Measurements from ENCODE around the gene ME3. TPM values are rescaled to one million over a fixed set of nuclear protein-coding genes. Genes with fewer than 3 reads are reported as not detected.

Gene ME3
- total RNA-seq, 4 donors from 2014 or later: 30.8 to 54.6 (median 36.7) TPM

DNA sequence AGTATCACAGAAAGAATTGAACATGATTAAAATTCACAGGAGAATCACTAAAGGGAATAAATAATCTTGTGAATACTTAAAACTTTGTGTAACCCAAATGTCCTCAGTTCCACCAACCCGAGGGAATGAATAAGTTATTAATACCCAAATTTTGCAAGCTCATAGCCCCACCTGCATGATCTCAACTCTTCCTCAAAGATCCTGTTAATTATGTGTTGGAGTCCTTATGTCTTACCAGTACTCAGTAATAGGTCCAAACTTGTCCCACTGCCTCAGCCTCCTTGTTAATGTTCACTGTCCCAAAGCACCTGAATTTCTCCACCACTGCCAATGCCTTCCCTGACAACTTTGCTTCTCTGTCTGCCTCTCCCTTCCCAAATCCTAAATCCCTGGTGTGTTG is 46.1 kb upstream of the ME3 start:
- H3K4me1 ChIP-seq: no peaks in the 10 kb centered on the region
- H3K27ac ChIP-seq: no peak overlapping the region
- H3K27me3 ChIP-seq: no peaks in the 10 kb centered on the region
- H3K4me3 ChIP-seq: no peak overlapping the region
- TF ChIP-seq EP300 (IDR thresholded peaks at IDR 0.05) (no peak), POLR2A (IDR thresholded peaks at IDR 0.05) (no peak)
- TF ChIP-seq, protein P1, sequence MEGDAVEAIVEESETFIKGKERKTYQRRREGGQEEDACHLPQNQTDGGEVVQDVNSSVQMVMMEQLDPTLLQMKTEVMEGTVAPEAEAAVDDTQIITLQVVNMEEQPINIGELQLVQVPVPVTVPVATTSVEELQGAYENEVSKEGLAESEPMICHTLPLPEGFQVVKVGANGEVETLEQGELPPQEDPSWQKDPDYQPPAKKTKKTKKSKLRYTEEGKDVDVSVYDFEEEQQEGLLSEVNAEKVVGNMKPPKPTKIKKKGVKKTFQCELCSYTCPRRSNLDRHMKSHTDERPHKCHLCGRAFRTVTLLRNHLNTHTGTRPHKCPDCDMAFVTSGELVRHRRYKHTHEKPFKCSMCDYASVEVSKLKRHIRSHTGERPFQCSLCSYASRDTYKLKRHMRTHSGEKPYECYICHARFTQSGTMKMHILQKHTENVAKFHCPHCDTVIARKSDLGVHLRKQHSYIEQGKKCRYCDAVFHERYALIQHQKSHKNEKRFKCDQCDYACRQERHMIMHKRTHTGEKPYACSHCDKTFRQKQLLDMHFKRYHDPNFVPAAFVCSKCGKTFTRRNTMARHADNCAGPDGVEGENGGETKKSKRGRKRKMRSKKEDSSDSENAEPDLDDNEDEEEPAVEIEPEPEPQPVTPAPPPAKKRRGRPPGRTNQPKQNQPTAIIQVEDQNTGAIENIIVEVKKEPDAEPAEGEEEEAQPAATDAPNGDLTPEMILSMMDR (IDR thresholded peaks at IDR 0.05): no peak
- DNase-seq (ENCODE audit: low spot score in 2 of 2): no peak
- H3K36me3 ChIP-seq: no peaks in the 10 kb centered on the region
- peaks cover 0 to 22% (median 7%) of the 10 kb centered on the region in 4 donors for H3K9me3 ChIP-seq
- 60 to 72% methylated on average over 1 of the region's 1 CpG for WGBS, 2 donors

DNA sequence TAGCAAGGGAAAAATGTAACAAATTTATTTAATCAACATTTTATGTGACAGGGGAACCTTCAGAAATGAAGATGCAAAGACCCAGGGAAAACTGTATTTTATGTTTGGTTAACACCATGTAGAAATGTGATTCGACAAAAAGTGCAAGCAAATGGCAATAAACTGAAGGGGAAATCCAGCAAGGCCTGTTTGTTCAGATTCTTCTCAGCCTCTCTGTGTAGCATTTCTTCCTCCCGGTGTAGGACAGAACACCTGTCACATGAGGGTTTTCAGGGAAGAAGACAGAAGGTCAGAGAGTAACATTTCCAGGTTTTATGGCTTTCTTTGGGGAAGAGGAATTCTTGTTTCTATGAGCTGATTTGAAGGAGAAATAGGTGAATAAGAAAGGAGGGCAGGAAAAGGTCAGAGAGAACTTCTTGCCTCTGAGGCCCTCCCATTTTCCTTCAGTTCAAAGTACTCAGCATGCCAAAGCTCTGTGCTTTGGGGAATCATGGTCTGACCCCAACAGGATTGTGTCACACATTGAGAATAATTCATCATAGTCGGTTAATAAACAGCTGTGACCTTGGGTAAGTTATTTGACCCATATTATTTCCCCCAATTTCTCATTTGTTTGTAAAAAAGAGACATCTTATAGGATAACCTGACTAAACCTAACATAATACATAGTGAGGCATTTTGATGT is 45.5 kb upstream of the ME3 start:
- Histone ChIP-seq H3K36me3 (no peaks in the 10 kb centered on the region), H3K4me3 (no peak overlapping the region), H3K9me3 (peaks cover 0 to 17% (median 5%) of the 10 kb centered on the region in 4 donors), H3K27ac (no peak overlapping the region), H3K27me3 (no peaks in the 10 kb centered on the region), H3K4me1 (no peaks in the 10 kb centered on the region)
- DNase-seq (ENCODE audit: low spot score in 2 of 2): no peak
- 51 to 57% methylated on average over 3 of the region's 3 CpGs for WGBS, 2 donors
- TF ChIP-seq, protein P1 (IDR thresholded peaks at IDR 0.05): no peak
- TF ChIP-seq POLR2A (IDR thresholded peaks at IDR 0.05) (no peak), EP300 (IDR thresholded peaks at IDR 0.05) (no peak)

DNA sequence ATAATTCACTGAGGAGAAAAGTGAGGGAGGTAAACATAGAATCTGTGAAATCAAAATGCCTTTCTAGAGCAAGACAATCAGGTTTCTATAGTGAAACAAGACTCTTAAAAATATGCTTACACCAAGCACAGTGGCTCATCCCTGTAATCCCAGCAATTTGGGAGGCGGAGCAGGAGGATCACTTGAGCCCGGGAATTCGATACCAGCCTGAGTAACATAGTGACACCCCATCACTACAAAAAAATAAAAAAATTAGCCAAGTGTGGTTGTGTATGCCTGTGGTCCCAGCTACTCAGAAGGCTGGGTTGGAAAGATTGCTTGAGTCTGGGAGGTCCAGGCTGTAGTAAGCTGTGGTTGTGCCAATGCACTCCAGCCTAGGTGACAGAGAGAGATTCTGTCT is 43.2 kb upstream of the ME3 start:
- Histone ChIP-seq H3K27me3 (no peaks in the 10 kb centered on the region), H3K9me3 (no peaks in the 10 kb centered on the region), H3K4me3 (no peak overlapping the region), H3K27ac (no peak overlapping the region), H3K4me1 (no peaks in the 10 kb centered on the region), H3K36me3 (no peaks in the 10 kb centered on the region)
- 89 to 92% methylated on average over 3 of the region's 3 CpGs for WGBS, 2 donors
- TF ChIP-seq, protein P1 (IDR thresholded peaks at IDR 0.05): no peak
- TF ChIP-seq EP300 (IDR thresholded peaks at IDR 0.05) (no peak), POLR2A (IDR thresholded peaks at IDR 0.05) (no peak)
- DNase-seq (ENCODE audit: low spot score in 2 of 2): no peak

DNA sequence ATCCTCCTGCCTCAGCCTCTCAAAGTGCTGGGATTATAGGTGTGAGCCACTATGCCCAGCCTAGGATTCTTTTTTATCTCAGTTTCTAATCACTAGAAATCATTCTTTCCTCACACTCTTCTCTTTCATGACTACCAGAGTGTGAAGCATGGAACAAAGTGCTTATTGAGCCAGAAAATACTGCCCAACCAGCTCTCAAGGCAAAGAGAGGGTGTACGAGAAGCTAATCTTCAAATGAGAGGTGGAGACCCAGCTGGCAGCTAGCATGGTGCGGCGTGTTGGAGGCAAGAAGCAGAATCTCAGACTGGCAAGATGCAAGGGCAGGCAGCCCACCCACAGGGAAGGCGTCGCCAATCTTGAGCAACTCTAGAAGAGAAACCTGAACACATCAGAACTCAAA is 41.1 kb upstream of the ME3 start:
- 87 to 94% methylated on average over 5 of the region's 5 CpGs for WGBS, 2 donors
- no peak overlapping the region for H3K27ac ChIP-seq

DNA sequence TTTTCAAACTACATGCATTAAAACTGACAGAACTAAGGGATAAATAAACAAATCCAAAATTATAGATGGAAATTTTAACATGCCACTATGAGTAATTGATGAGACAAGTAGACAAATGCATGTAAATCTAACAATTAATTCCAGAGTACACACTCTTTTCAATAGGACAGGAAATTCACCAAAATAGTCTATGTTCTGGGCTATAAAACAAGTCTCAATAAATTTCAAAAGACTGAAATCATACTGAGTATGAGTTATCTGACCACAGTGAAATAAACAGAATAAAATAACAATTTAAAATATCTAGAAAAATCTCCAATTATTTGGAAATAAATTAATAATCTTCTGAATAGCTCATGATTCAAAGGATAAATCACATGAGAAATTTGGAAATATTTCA is 38.5 kb upstream of the ME3 start:
- DNase-seq (ENCODE audit: low spot score in 2 of 2): no peak
- Histone ChIP-seq H3K4me3 (no peak overlapping the region), H3K27ac (no peak overlapping the region), H3K4me1 (no peaks in the 10 kb centered on the region), H3K27me3 (no peaks in the 10 kb centered on the region), H3K9me3 (no peaks in the 10 kb centered on the region), H3K36me3 (no peaks in the 10 kb centered on the region)
- TF ChIP-seq EP300 (IDR thresholded peaks at IDR 0.05): no peak
- TF ChIP-seq POLR2A (IDR thresholded peaks at IDR 0.05): no peak
- TF ChIP-seq, protein P1 (IDR thresholded peaks at IDR 0.05): no peak

More for the DNA sequence above, 41.1 kb upstream of the ME3 start:
- Histone ChIP-seq H3K4me3 (no peak overlapping the region), H3K9me3 (no peaks in the 10 kb centered on the region), H3K27me3 (no peaks in the 10 kb centered on the region), H3K4me1 (no peaks in the 10 kb centered on the region), H3K36me3 (no peaks in the 10 kb centered on the region)
- TF ChIP-seq, protein P1 (IDR thresholded peaks at IDR 0.05): no peak
- no peak for TF ChIP-seq POLR2A (IDR thresholded peaks at IDR 0.05)
- DNase-seq (ENCODE audit: low spot score in 2 of 2): no peak
